Hepatocyte (in vitro differentiated cells): Measurements from ENCODE around the gene HECTD2. TPM values are rescaled to one million over a fixed set of nuclear protein-coding genes. Genes with fewer than 3 reads are reported as not detected.
"Not testable (repeated sequence)": the region's sequence is repeated elsewhere in the genome, so short reads cannot be mapped to it uniquely, and the experiment has no call there.

Experiments used
- DNase-seq: peaks from one replicate; pipeline ENCODE4 v3.0.0-alpha.2; 2016; ENCODE audit warnings: low spot score
- H2AFZ ChIP-seq: fragments of 200-600 bp; sonication (generic); 2 replicates; pipeline ENCODE4 v1.6.0; 2016; ENCODE audit warnings: antibody characterized with exemption, mild to moderate bottlenecking
- H3K27ac ChIP-seq: fragments of 200-600 bp; sonication (generic); 2 replicates; pipeline ENCODE4 v1.5.1; 2016; ENCODE audit warnings: mild to moderate bottlenecking
- H3K27me3 ChIP-seq: fragments of 200-600 bp; sonication (generic); 2 replicates; pipeline ENCODE4 v1.6.1; 2016
- H3K36me3 ChIP-seq: fragments of 200-600 bp; sonication (generic); replicated peaks from 2 replicates; pipeline ENCODE4 v1.5.1; 2016; ENCODE audit warnings: low read depth; ENCODE audit not compliant: insufficient read depth
- H3K4me1 ChIP-seq: fragments of 200-600 bp; sonication (generic); 2 replicates; pipeline ENCODE4 v1.5.1; 2016; ENCODE audit warnings: mild to moderate bottlenecking, moderate library complexity; ENCODE audit not compliant: insufficient read depth
- H3K4me2 ChIP-seq: fragments of 200-600 bp; sonication (generic); 2 replicates; pipeline ENCODE4 v1.6.0; 2016
- H3K4me3 ChIP-seq: fragments of 200-600 bp; sonication (generic); 2 replicates; pipeline ENCODE4 v1.5.1; 2016; ENCODE audit warnings: mild to moderate bottlenecking
- H3K79me2 ChIP-seq: fragments of 200-600 bp; sonication (generic); 2 replicates; pipeline ENCODE4 v1.6.0; 2017; ENCODE audit warnings: mild to moderate bottlenecking
- H3K9me2 ChIP-seq: fragments of 200-600 bp; sonication (generic); replicated peaks from 2 replicates; pipeline ENCODE4 v1.6.0; 2017; ENCODE audit warnings: mild to moderate bottlenecking; ENCODE audit not compliant: insufficient read depth
- H3K9me3 ChIP-seq: fragments of 200-600 bp; sonication (generic); 2 replicates; pipeline ENCODE4 v1.5.1; 2016; ENCODE audit warnings: low read depth, mild to moderate bottlenecking
- H4K20me1 ChIP-seq: fragments of 200-600 bp; sonication (generic); 2 replicates; pipeline ENCODE4 v1.6.0; 2016; ENCODE audit warnings: mild to moderate bottlenecking; ENCODE audit not compliant: insufficient read depth, poor library complexity, severe bottlenecking
- EZH2 ChIP-seq: fragments of 200-600 bp; sonication (generic); IDR thresholded peaks from 2 replicates; pipeline ENCODE4 v1.6.1; 2016; ENCODE audit warnings: antibody characterized with exemption, mild to moderate bottlenecking, borderline replicate concordance
- EZH2phosphoT487 ChIP-seq: fragments of 200-600 bp; sonication (generic); IDR thresholded peaks from one replicate; pipeline ENCODE4 v1.6.1; 2018; ENCODE audit warnings: antibody characterized with exemption, mild to moderate bottlenecking, low read depth, moderate library complexity; ENCODE audit not compliant: unreplicated experiment, severe bottlenecking
- WGBS: methylation state at CpG from one replicate; pipeline ENCODE4 v1.1.6; 2016; ENCODE audit warnings: low lambda C conversion rate; ENCODE audit errors: missing lambda C conversion rate; 5-methylcytosine and 5-hydroxymethylcytosine counted together
- polyA plus RNA-seq: library from polyadenylated mRNA; unstranded; fragments of >200 nt; fragmentation: Nextera tagmentation; extraction: Ambion mirVana; gene quantifications from 2 replicates; pipeline ENCODE4 v1.2.1, GENCODE V29; 2016
- total RNA-seq: library from RNA; depleted of rRNA; stranded (reverse); fragments of >200 nt; gene quantifications from 2 replicates; pipeline ENCODE4 v1.2.3, GENCODE V29; 2014
- TF ChIP-seq, protein P1 (sequence below): fragments of 200-600 bp; sonication (generic); IDR thresholded peaks from 2 replicates; pipeline ENCODE4 v1.5.1; 2016; ENCODE audit warnings: antibody characterized with exemption, mild to moderate bottlenecking; ENCODE audit not compliant: poor library complexity

HECTD2 gene
- total and polyA plus RNA-seq, 2 experiments from 2014 or later = 9.0 to 25.0 TPM

DNA sequence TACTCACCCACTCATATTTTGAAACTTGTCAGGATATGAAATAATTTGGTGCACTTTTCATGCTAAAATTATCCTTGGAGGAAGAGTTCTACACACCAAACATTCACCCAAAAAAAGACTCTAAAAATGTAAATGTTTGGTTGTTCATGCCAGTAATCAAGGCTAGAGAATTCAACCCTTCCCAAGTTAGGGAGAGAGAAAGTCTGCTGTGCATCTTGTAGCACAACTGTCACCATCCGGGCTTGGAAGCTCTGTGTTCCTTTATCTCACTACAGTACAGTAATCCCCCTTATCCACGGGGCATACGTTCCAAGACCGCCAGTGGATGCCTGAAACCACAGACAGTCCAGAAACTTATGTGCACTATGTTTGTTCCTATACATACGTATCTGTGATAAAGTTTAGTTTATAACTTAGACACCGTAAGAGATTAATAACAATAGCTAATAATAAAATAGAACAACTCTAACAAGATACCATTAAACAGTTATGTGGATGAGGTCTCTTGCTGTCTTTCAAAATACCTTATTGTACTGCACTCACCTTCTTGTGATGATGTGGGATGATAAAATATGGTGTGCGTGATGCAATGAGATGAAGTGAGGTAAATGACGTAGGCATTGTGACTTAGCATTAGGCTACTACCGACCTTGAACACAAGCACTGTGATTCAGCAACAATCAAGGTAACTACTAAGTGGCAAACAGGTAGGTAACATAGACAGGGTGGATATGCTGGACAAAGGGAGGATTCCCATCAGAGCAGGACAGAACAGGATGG lies 24.6 kb upstream of the HECTD2 start:
- TF ChIP-seq, protein P1, sequence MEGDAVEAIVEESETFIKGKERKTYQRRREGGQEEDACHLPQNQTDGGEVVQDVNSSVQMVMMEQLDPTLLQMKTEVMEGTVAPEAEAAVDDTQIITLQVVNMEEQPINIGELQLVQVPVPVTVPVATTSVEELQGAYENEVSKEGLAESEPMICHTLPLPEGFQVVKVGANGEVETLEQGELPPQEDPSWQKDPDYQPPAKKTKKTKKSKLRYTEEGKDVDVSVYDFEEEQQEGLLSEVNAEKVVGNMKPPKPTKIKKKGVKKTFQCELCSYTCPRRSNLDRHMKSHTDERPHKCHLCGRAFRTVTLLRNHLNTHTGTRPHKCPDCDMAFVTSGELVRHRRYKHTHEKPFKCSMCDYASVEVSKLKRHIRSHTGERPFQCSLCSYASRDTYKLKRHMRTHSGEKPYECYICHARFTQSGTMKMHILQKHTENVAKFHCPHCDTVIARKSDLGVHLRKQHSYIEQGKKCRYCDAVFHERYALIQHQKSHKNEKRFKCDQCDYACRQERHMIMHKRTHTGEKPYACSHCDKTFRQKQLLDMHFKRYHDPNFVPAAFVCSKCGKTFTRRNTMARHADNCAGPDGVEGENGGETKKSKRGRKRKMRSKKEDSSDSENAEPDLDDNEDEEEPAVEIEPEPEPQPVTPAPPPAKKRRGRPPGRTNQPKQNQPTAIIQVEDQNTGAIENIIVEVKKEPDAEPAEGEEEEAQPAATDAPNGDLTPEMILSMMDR = no peak
- TF ChIP-seq EZH2 = no peak
- H3K4me2 ChIP-seq = no peak overlapping the region

DNA sequence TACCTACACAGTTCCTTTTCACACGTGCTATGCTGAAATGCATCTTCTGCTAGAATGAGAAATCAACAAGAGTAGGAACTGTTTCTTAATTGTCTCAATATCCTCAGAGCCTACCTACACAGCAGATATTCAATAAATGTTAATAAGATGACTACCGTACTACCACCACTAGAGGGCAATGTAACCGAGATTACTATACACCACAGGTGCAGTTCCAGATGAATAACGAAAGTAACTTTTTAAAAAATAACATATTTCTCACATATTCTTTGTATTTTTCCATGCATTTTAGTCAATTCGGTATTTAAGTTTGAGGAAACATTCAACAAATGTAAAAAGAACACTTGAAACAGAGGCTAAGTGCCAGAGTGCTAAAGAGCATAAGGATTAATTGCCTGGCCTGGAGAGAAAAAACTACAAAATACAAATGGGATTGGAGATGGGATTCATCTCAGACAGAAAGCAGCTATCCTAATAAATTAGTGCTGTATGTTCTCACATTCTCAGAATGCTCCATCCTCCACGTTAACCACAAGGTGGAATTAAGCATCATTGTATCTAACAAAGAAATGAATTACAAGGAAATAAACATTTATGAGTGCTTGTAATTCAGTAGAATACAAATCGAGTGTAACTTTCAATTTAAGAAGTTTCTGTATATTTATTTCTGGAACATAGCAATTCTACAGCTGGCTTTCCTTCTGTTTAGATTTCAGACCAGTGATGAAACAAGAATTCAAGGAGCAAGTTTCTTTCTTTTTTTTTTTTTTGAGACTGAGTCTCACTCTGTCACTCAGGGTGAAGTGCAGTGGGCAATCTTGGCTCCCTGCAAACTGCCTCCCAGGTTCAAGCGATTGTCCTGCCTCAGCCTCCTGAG lies 20.3 kb upstream of the HECTD2 start:
- no peak overlapping the region for H3K27ac ChIP-seq
- WGBS = 24% methylated on average over 8 of the region's 8 CpGs
- H3K9me3 ChIP-seq = no peaks in the 10 kb centered on the region
- no peaks in the 10 kb centered on the region for H3K79me2 ChIP-seq
- no peak overlapping the region for H3K4me3 ChIP-seq
- peaks cover 21% of the 10 kb centered on the region for H3K27me3 ChIP-seq
- no peaks in the 10 kb centered on the region for H4K20me1 ChIP-seq
- no peaks in the 10 kb centered on the region for H3K36me3 ChIP-seq
- peak overlapping the region; percentile 64 for H3K4me2 ChIP-seq
- peak overlapping the region; percentile 39 for H2AFZ ChIP-seq
- H3K4me1 ChIP-seq = no peaks in the 10 kb centered on the region
- TF ChIP-seq EZH2phosphoT487 = no peak
- TF ChIP-seq, protein P1 = peak; percentile 78
- DNase-seq = peak; percentile 86
- H3K9me2 ChIP-seq = no peaks in the 10 kb centered on the region

More for the DNA sequence above, 24.6 kb upstream of the HECTD2 start:
- Histone ChIP-seq H3K27ac (no peak overlapping the region), H3K79me2 (no peaks in the 10 kb centered on the region), H2AFZ (no peak overlapping the region), H3K27me3 (peaks cover 22% of the 10 kb centered on the region), H4K20me1 (no peaks in the 10 kb centered on the region), H3K9me2 (no peaks in the 10 kb centered on the region), H3K9me3 (no peaks in the 10 kb centered on the region), H3K4me3 (no peak overlapping the region), H3K36me3 (no peaks in the 10 kb centered on the region), H3K4me1 (peaks cover 5% of the 10 kb centered on the region)
- 53% methylated on average over 9 of the region's 9 CpGs for WGBS
- DNase-seq = no peak

DNA sequence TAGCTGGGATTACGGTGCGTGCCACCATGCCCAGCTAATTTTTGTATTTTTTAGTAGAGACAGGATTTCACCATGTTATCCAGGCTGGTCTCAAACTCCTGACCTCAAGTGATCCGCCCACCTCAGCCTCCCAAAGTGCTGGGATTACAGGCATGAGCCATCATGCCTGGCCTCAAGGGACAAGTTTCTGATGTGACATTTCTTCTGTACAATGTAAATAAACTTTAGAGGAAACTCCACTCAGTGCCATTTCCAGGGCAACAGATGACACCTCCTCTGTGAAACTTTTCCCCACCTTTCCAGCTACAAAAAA lies 19.7 kb upstream of the HECTD2 start:
- not testable (repeated sequence) for H3K9me3 ChIP-seq, H3K4me2 ChIP-seq, H2AFZ ChIP-seq, H3K79me2 ChIP-seq, H3K9me2 ChIP-seq, H3K4me3 ChIP-seq, H4K20me1 ChIP-seq, H3K36me3 ChIP-seq, DNase-seq, H3K27ac ChIP-seq, H3K4me1 ChIP-seq
- H3K27me3 ChIP-seq = peaks cover 16% of the 10 kb centered on the region
- WGBS = 91% methylated on average over 3 of the region's 3 CpGs

- TF ChIP-seq EZH2 (no peak), EZH2phosphoT487 (no peak)
- TF ChIP-seq, protein P1 = no peak
- no peaks in the 10 kb centered on the region for H3K36me3 ChIP-seq
- H3K27me3 ChIP-seq = peaks cover 5% of the 10 kb centered on the region
- no peak overlapping the region for H3K4me2 ChIP-seq
- no peaks in the 10 kb centered on the region for H3K9me3 ChIP-seq
- no peak overlapping the region for H3K4me3 ChIP-seq
- no peaks in the 10 kb centered on the region for H3K4me1 ChIP-seq
- H2AFZ ChIP-seq = no peak overlapping the region
- H4K20me1 ChIP-seq = no peaks in the 10 kb centered on the region
- 95% methylated on average over 1 of the region's 1 CpG for WGBS
- H3K79me2 ChIP-seq = no peaks in the 10 kb centered on the region
- H3K27ac ChIP-seq = no peak overlapping the region
- H3K9me2 ChIP-seq = no peaks in the 10 kb centered on the region
- DNase-seq = no peak
Observed at GRCh38 chr10:91391920-91392319, 18.2 kb upstream of the HECTD2 start.
